Measurements from ENCODE around the gene PRCD. TPM values are rescaled to one million over a fixed set of nuclear protein-coding genes. Genes with fewer than 3 reads are reported as not detected.
"Not testable (repeated sequence)": the region's sequence is repeated elsewhere in the genome, so short reads cannot be mapped to it uniquely, and the experiment has no call there.

The PRCD gene
- total and polyA plus RNA-seq, 8 donors = 0.72 to 12.2 (median 4.2) TPM; not detected in 3

- intact Hi-C loops (cut with DNase I; ENCODE audit: low total_unique reads) = no loop called here
- Histone ChIP-seq H3K27me3 (peaks cover 0 to 12% (median 0%) of the 10 kb centered on the region in 3 donors), H3K9me3 (no peaks in the 10 kb centered on the region), H3K4me3 (no peak overlapping the region), H3K36me3 (no peaks in the 10 kb centered on the region), H3K27ac (peak overlapping the region; percentile 81 to 88 (median 86)), H3K4me1 (peaks cover 33 to 58% (median 42%) of the 10 kb centered on the region in 4 donors)
- peak; percentile 37 to 83 for DNase-seq
- TF ChIP-seq EP300 (IDR thresholded peaks at IDR 0.05) (no peak), CTCF (IDR thresholded peaks at IDR 0.05) (no peak), POLR2AphosphoS5 (IDR thresholded peaks at IDR 0.05) (no peak), POLR2A (IDR thresholded peaks at IDR 0.05) (no peak)
- 30 to 43% (median 40%) methylated on average over 12 to 23 of the region's 23 CpGs for WGBS, 5 donors
These were observed 9.6 kb upstream of the PRCD start for GRCh38 chr17:76530095-76530723.

- no peaks in the 10 kb centered on the region for H3K9me3 ChIP-seq
- H3K36me3 ChIP-seq = no peaks in the 10 kb centered on the region
- H3K27me3 ChIP-seq = peaks cover 0 to 19% (median 0%) of the 10 kb centered on the region in 3 donors
- WGBS, 5 donors = 80 to 100% (median 85%) methylated on average over 1 to 32 of the region's 32 CpGs
- TF ChIP-seq POLR2A (IDR thresholded peaks at IDR 0.05) (no peak), POLR2AphosphoS5 (IDR thresholded peaks at IDR 0.05) (no peak), EP300 (IDR thresholded peaks at IDR 0.05) (no peak), CTCF (IDR thresholded peaks at IDR 0.05) (no peak)
- intact Hi-C loops (cut with DNase I; ENCODE audit: low total_unique reads) = no loop called here
- no peak for DNase-seq
- H3K4me3 ChIP-seq = no peak overlapping the region
- peaks cover 31 to 59% (median 40%) of the 10 kb centered on the region in 4 donors for H3K4me1 ChIP-seq
- H3K27ac ChIP-seq = peak overlapping the region; percentile 81 to 88 (median 86)
These were observed 8.9 kb upstream of the PRCD start for GRCh38 chr17:76530811-76531485.

GRCh38 chr17:76531486-76532038 is 8.3 kb upstream of the PRCD start:
- peak overlapping the region; percentile 81 to 88 (median 86) for H3K27ac ChIP-seq
- WGBS, 5 donors = 83 to 89% (median 85%) methylated on average over 15 to 18 of the region's 18 CpGs
- peaks cover 0 to 25% (median under 1%) of the 10 kb centered on the region in 3 donors for H3K27me3 ChIP-seq
- intact Hi-C loops (cut with DNase I; ENCODE audit: low total_unique reads) = no loop called here
- H3K9me3 ChIP-seq = no peaks in the 10 kb centered on the region
- no peak for TF ChIP-seq POLR2A (IDR thresholded peaks at IDR 0.05)
- no peak for TF ChIP-seq CTCF (IDR thresholded peaks at IDR 0.05)
- TF ChIP-seq EP300 (IDR thresholded peaks at IDR 0.05) = no peak
- no peak for TF ChIP-seq POLR2AphosphoS5 (IDR thresholded peaks at IDR 0.05)
- DNase-seq = no peak
- H3K4me3 ChIP-seq = no peak overlapping the region
- no peaks in the 10 kb centered on the region for H3K36me3 ChIP-seq
- H3K4me1 ChIP-seq = peaks cover 31 to 63% (median 41%) of the 10 kb centered on the region in 4 donors

- 80 to 85% (median 83%) methylated on average over 8 of the region's 8 CpGs for WGBS, 5 donors
- peaks cover 34 to 65% (median 42%) of the 10 kb centered on the region in 4 donors for H3K4me1 ChIP-seq
- peaks cover 0 to 28% (median 6%) of the 10 kb centered on the region in 3 donors for H3K27me3 ChIP-seq
- H3K36me3 ChIP-seq = no peaks in the 10 kb centered on the region
- TF ChIP-seq POLR2A (IDR thresholded peaks at IDR 0.05) (no peak), CTCF (IDR thresholded peaks at IDR 0.05) (no peak), POLR2AphosphoS5 (IDR thresholded peaks at IDR 0.05) (no peak), EP300 (IDR thresholded peaks at IDR 0.05) (no peak)
- DNase-seq = no peak
- no peak overlapping the region for H3K4me3 ChIP-seq
- intact Hi-C loops (cut with DNase I; ENCODE audit: low total_unique reads) = no loop called here
- no peaks in the 10 kb centered on the region for H3K9me3 ChIP-seq
- H3K27ac ChIP-seq = peak overlapping the region; percentile 32 to 88 (median 86)
These were observed 7.7 kb upstream of the PRCD start for GRCh38 chr17:76532072-76532651.

GRCh38 chr17:76533640-76534359 is 6.0 kb upstream of the PRCD start:
- H3K4me3 ChIP-seq; DNase-seq; H3K9me3 ChIP-seq; H3K27ac ChIP-seq; intact Hi-C loops (cut with DNase I; ENCODE audit: low total_unique reads); H3K36me3 ChIP-seq: not testable (repeated sequence)
- peaks cover 5 to 38% (median 20%) of the 10 kb centered on the region in 3 donors for H3K27me3 ChIP-seq
- WGBS, 5 donors = 92 to 95% (median 95%) methylated on average over 9 of the region's 9 CpGs
- H3K4me1 ChIP-seq = peaks cover 38 to 64% (median 47%) of the 10 kb centered on the region in 4 donors

All from stomach (tissue), 9 donors.